HepG2 (cell line): Measurements from ENCODE around the gene PXDC1. TPM values are rescaled to one million over a fixed set of nuclear protein-coding genes. Genes with fewer than 3 reads are reported as not detected.
A peak's percentile ranks its signal among the peaks of the same experiment; 100 is the strongest.

Experiments used
- ATAD3A ChIP-seq: sonication (generic); formaldehyde crosslinking; IDR thresholded peaks from 2 replicates; pipeline ENCODE4 v1.4.0; 2020; ENCODE audit warnings: missing genetic modification reagents
- BRCA1 ChIP-seq: sonication (generic); formaldehyde crosslinking; IDR thresholded peaks from 2 replicates; pipeline ENCODE4 v1.4.0; 2020; ENCODE audit warnings: missing genetic modification reagents
- CENPX ChIP-seq: sonication (generic); formaldehyde crosslinking; IDR thresholded peaks from 2 replicates; pipeline ENCODE4 v1.9.0; 2021; ENCODE audit warnings: mild to moderate bottlenecking, missing genetic modification reagents, moderate library complexity
- HES4 ChIP-seq: sonication (generic); formaldehyde crosslinking; IDR thresholded peaks from 2 replicates; pipeline ENCODE4 v1.9.0; 2021; ENCODE audit warnings: mild to moderate bottlenecking, missing genetic modification reagents, borderline replicate concordance
- SETDB1 ChIP-seq: sonication (generic); formaldehyde crosslinking; IDR thresholded peaks from 2 replicates; pipeline ENCODE4 v1.5.1; 2020; ENCODE audit warnings: missing genetic modification reagents, mild to moderate bottlenecking, borderline replicate concordance
- SP2 ChIP-seq: sonication (generic); formaldehyde crosslinking; IDR thresholded peaks from 2 replicates; pipeline ENCODE4 v1.5.1; 2020; ENCODE audit warnings: mild to moderate bottlenecking, missing genetic modification reagents
- ZFP1 ChIP-seq: IDR thresholded peaks from 2 replicates; pipeline ENCODE4 v1.6.1; 2016
- ZNF30 ChIP-seq: sonication (generic); formaldehyde crosslinking; IDR thresholded peaks from 2 replicates; pipeline ENCODE4 v1.5.0; 2020; ENCODE audit warnings: mild to moderate bottlenecking, missing genetic modification reagents
- ZNF329 ChIP-seq: sonication (generic); formaldehyde crosslinking; IDR thresholded peaks from 2 replicates; pipeline ENCODE4 v1.9.0; 2021; ENCODE audit warnings: low read depth, mild to moderate bottlenecking, missing genetic modification reagents
- ZNF354B ChIP-seq: sonication (generic); formaldehyde crosslinking; IDR thresholded peaks from 2 replicates; pipeline ENCODE4 v1.8.0; 2022; ENCODE audit warnings: mild to moderate bottlenecking, missing genetic modification reagents
- ZNF557 ChIP-seq: sonication (generic); formaldehyde crosslinking; IDR thresholded peaks from 2 replicates; pipeline ENCODE4 v1.4.0; 2020; ENCODE audit warnings: missing genetic modification reagents
- ZNF614 ChIP-seq: IDR thresholded peaks from 2 replicates; pipeline ENCODE4 v1.6.1; 2018; ENCODE audit warnings: missing biosample characterization, missing genetic modification reagents, inconsistent platforms, borderline replicate concordance
- ZNF839 ChIP-seq: sonication (generic); formaldehyde crosslinking; IDR thresholded peaks from 2 replicates; pipeline ENCODE4 v1.4.0; 2020; ENCODE audit warnings: missing genetic modification reagents, mild to moderate bottlenecking, borderline replicate concordance
- ZSCAN9 ChIP-seq: IDR thresholded peaks from 2 replicates; pipeline ENCODE4 v1.6.1; 2016; ENCODE audit warnings: borderline replicate concordance
- polyA plus RNA-seq, 8 experiments: library from polyadenylated mRNA; depleted of rRNA in 3 of 8; stranded (reverse) in 7 of 8; unstranded in 1 of 8; fragments of >200 nt; fragmentation: Illumina TruSeq in 4 of 8; extraction: Trizol in 4 of 8; gene quantifications; 2 replicates each; pipeline versions ENCODE4 v1.2.1 to v1.2.3, GENCODE V29; 2011 to 2016; ENCODE audit warnings: low read depth in 4 of 8, missing spikeins in 1 of 8, mixed read lengths in 1 of 8; ENCODE audit not compliant: insufficient read depth in 1 of 8
- total RNA-seq, 5 experiments: library from RNA; depleted of rRNA; stranded (reverse); fragments of >200 nt; fragmentation: Illumina TruSeq; extraction: Trizol; gene quantifications; 2 replicates each; pipeline ENCODE4 v1.2.3, GENCODE V29; 2016; ENCODE audit warnings: low read depth in 1 of 5
- TF ChIP-seq, protein P1 (sequence below): sonication (generic); IDR thresholded peaks from 2 replicates; pipeline ENCODE4 v1.6.1; 2016; ENCODE audit warnings: low read depth, borderline replicate concordance
- TF ChIP-seq, protein P2 (sequence below): sonication (generic); formaldehyde crosslinking; conservative IDR thresholded peaks from 2 replicates; pipeline ENCODE4 v1.4.0; 2020; ENCODE audit warnings: missing genetic modification reagents
- TF ChIP-seq, protein P3 (sequence below): sonication (generic); formaldehyde crosslinking; IDR thresholded peaks from 2 replicates; pipeline ENCODE4 v1.8.1; 2023; ENCODE audit warnings: mild to moderate bottlenecking, missing genetic modification reagents
- TF ChIP-seq, protein P4 (sequence below): IDR thresholded peaks from 2 replicates; pipeline ENCODE4 v1.6.1; 2016; ENCODE audit warnings: mild to moderate bottlenecking
- TF ChIP-seq, protein P5 (sequence below): sonication (generic); formaldehyde crosslinking; IDR thresholded peaks from 2 replicates; pipeline ENCODE4 v1.5.0; 2020; ENCODE audit warnings: missing genetic modification reagents
- TF ChIP-seq, protein P6 (sequence below): sonication (generic); formaldehyde crosslinking; IDR thresholded peaks from 2 replicates; pipeline ENCODE4 v1.8.0; 2022; ENCODE audit warnings: missing genetic modification reagents, mild to moderate bottlenecking, borderline replicate concordance

The PXDC1 gene
- total and polyA plus RNA-seq, 2 of the 13 experiments (the other 11 are each of a cell fraction or from before 2014, with no cell fraction given) = 32.4 to 34.7 TPM

DNA sequence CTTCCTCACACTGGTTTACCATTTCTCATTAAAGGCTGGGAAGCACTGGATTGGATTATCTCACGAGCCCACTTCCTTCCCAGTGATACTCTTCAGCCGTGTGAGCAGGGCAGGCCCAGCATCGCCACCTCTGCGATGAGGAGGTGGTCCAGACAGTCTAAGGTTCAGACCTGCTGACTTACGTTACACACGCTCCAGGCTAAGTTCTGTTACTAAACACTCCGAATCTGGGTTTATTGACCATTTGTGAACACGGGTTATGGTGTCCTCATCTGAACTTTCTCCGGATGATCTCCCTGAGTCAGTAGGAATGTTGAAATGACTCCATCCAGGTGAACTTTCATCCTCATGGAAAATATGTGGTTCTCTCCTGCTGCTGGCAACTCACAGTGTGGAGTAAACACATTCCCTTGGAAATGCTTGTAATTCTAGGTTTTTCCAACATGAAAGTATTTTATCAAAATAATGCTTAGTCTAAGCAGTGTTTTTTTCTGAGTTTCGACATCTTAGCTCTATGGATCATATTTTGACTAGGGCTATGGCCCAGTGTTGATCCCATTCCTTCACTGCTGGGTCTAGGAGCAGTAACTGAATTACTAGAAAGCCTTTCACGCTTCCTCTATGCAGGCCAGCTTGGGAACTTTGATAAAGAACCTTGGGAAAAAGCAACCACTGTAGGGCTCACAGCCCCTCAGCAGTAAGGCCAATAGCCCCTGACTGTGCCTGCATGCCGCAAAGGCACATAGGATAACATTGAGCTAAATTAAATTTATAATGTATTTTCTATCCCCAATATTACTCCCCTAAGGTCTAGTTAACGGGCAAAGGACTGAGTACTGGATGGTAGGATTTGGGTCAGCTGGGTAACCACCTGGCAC lies 37.7 kb upstream of the PXDC1 start (continued):
- TF ChIP-seq CENPX (CRISPR knock-in tag) (no peak), ZNF839 (CRISPR knock-in tag) (no peak), ZNF354B (CRISPR knock-in tag) (no peak), SP2 (CRISPR knock-in tag) (no peak), ZNF30 (CRISPR knock-in tag) (no peak), ZFP1 (no peak; the same call in none of the 2 replicates), ZNF614 (CRISPR knock-in tag) (peak; percentile 96), BRCA1 (CRISPR knock-in tag) (peak; percentile 1; the same call in 1 of the 2 replicates), ATAD3A (CRISPR knock-in tag) (no peak), SETDB1 (CRISPR knock-in tag) (no peak), HES4 (CRISPR knock-in tag) (no peak), ZNF329 (CRISPR knock-in tag) (no peak), ZSCAN9 (CRISPR knock-in tag) (peak; percentile 85), ZNF557 (0 out of 2 replicates have a peak, but pooled peaks have one; percentile 57)
- TF ChIP-seq, protein P1, sequence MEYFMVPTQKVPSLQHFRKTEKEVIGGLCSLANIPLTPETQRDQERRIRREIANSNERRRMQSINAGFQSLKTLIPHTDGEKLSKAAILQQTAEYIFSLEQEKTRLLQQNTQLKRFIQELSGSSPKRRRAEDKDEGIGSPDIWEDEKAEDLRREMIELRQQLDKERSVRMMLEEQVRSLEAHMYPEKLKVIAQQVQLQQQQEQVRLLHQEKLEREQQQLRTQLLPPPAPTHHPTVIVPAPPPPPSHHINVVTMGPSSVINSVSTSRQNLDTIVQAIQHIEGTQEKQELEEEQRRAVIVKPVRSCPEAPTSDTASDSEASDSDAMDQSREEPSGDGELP = peak; percentile 51; the same call in 1 of the 2 replicates
- TF ChIP-seq, protein P2, sequence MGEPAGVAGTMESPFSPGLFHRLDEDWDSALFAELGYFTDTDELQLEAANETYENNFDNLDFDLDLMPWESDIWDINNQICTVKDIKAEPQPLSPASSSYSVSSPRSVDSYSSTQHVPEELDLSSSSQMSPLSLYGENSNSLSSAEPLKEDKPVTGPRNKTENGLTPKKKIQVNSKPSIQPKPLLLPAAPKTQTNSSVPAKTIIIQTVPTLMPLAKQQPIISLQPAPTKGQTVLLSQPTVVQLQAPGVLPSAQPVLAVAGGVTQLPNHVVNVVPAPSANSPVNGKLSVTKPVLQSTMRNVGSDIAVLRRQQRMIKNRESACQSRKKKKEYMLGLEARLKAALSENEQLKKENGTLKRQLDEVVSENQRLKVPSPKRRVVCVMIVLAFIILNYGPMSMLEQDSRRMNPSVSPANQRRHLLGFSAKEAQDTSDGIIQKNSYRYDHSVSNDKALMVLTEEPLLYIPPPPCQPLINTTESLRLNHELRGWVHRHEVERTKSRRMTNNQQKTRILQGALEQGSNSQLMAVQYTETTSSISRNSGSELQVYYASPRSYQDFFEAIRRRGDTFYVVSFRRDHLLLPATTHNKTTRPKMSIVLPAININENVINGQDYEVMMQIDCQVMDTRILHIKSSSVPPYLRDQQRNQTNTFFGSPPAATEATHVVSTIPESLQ (CRISPR knock-in tag) = no peak
- TF ChIP-seq, protein P3, sequence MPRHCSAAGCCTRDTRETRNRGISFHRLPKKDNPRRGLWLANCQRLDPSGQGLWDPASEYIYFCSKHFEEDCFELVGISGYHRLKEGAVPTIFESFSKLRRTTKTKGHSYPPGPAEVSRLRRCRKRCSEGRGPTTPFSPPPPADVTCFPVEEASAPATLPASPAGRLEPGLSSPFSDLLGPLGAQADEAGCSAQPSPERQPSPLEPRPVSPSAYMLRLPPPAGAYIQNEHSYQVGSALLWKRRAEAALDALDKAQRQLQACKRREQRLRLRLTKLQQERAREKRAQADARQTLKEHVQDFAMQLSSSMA = 0 out of 2 replicates have a peak, but pooled peaks have one; percentile 40
- TF ChIP-seq, protein P4, sequence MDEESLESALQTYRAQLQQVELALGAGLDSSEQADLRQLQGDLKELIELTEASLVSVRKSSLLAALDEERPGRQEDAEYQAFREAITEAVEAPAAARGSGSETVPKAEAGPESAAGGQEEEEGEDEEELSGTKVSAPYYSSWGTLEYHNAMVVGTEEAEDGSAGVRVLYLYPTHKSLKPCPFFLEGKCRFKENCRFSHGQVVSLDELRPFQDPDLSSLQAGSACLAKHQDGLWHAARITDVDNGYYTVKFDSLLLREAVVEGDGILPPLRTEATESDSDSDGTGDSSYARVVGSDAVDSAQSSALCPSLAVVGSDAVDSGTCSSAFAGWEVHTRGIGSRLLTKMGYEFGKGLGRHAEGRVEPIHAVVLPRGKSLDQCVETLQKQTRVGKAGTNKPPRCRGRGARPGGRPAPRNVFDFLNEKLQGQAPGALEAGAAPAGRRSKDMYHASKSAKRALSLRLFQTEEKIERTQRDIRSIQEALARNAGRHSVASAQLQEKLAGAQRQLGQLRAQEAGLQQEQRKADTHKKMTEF = peak; percentile 85
- TF ChIP-seq, protein P5, sequence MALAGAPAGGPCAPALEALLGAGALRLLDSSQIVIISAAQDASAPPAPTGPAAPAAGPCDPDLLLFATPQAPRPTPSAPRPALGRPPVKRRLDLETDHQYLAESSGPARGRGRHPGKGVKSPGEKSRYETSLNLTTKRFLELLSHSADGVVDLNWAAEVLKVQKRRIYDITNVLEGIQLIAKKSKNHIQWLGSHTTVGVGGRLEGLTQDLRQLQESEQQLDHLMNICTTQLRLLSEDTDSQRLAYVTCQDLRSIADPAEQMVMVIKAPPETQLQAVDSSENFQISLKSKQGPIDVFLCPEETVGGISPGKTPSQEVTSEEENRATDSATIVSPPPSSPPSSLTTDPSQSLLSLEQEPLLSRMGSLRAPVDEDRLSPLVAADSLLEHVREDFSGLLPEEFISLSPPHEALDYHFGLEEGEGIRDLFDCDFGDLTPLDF (CRISPR knock-in tag) = no peak
- TF ChIP-seq, protein P6, sequence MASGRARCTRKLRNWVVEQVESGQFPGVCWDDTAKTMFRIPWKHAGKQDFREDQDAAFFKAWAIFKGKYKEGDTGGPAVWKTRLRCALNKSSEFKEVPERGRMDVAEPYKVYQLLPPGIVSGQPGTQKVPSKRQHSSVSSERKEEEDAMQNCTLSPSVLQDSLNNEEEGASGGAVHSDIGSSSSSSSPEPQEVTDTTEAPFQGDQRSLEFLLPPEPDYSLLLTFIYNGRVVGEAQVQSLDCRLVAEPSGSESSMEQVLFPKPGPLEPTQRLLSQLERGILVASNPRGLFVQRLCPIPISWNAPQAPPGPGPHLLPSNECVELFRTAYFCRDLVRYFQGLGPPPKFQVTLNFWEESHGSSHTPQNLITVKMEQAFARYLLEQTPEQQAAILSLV (CRISPR knock-in tag) = peak; percentile 24; the same call in 1 of the 2 replicates
